Dedifferentiated amniotic fluid mesenchymal stem cell (primary cell): ENCODE results near the gene HSD3B1.
A peak's percentile ranks its signal among the peaks of the same experiment; 100 is the strongest.
"Not testable (repeated sequence)": the region's sequence is repeated elsewhere in the genome, so short reads cannot be mapped to it uniquely, and the experiment has no call there.

Experiments used
- DNase-seq: peaks from one replicate; pipeline ENCODE4 v3.0.0-alpha.2; 2016; ENCODE audit errors: extremely low spot score

Gene HSD3B1

GRCh38 chr1:119490925-119491324 is 16.1 kb upstream of the HSD3B1 start:
- DNase-seq = no peak

GRCh38 chr1:119492763-119493162 is 14.2 kb upstream of the HSD3B1 start:
- DNase-seq = no peak

- no peak for DNase-seq
These were observed 2.2 kb upstream of the HSD3B1 start for GRCh38 chr1:119504831-119505230.

GRCh38 chr1:119510046-119510445 is 3.0 kb downstream of the HSD3B1 start:
- DNase-seq = no peak

- no peak for DNase-seq
These were observed 8.2 kb downstream of the HSD3B1 start for GRCh38 chr1:119515221-119515620.

GRCh38 chr1:119516247-119516646 is 9.2 kb downstream of the HSD3B1 start:
- DNase-seq = no peak

GRCh38 chr1:119516680-119517079 is 9.7 kb downstream of the HSD3B1 start:
- DNase-seq = no peak

GRCh38 chr1:119517667-119518066 is 10.7 kb downstream of the HSD3B1 start:
- not testable (repeated sequence) for DNase-seq

GRCh38 chr1:119531606-119532323 is 24.8 kb downstream of the HSD3B1 start:
- no peak for DNase-seq

GRCh38 chr1:119532324-119532910 is 25.4 kb downstream of the HSD3B1 start:
- no peak for DNase-seq

GRCh38 chr1:119535381-119535780 is 28.4 kb downstream of the HSD3B1 start:
- DNase-seq = no peak

- DNase-seq = no peak
These were observed 31.0 kb downstream of the HSD3B1 start for GRCh38 chr1:119537966-119538365.

GRCh38 chr1:119539636-119540035 is 32.6 kb downstream of the HSD3B1 start:
- no peak for DNase-seq

- no peak for DNase-seq
These were observed 34.4 kb downstream of the HSD3B1 start for GRCh38 chr1:119541389-119541788.

- DNase-seq = no peak
These were observed 35.5 kb downstream of the HSD3B1 start for GRCh38 chr1:119542492-119542946.

GRCh38 chr1:119544165-119544762 is 37.3 kb downstream of the HSD3B1 start:
- no peak for DNase-seq

- DNase-seq = no peak
These were observed 39.6 kb downstream of the HSD3B1 start for GRCh38 chr1:119546641-119547040.

GRCh38 chr1:119547306-119547705 is 40.3 kb downstream of the HSD3B1 start:
- no peak for DNase-seq

GRCh38 chr1:119547805-119548204 is 40.8 kb downstream of the HSD3B1 start:
- no peak for DNase-seq

- DNase-seq = peak; percentile 60
These were observed 42.7 kb downstream of the HSD3B1 start for GRCh38 chr1:119549719-119550132.

GRCh38 chr1:119550381-119550780 is 43.4 kb downstream of the HSD3B1 start:
- no peak for DNase-seq

- DNase-seq = no peak
These were observed 44.2 kb downstream of the HSD3B1 start for GRCh38 chr1:119551218-119551617.

- not testable (repeated sequence) for DNase-seq
These were observed 45.6 kb downstream of the HSD3B1 start for GRCh38 chr1:119552656-119553055.
